HG02884 (cell line): ENCODE results near the gene BMP3.
"Not testable (repeated sequence)": the region's sequence is repeated elsewhere in the genome, so short reads cannot be mapped to it uniquely, and the experiment has no call there.

ENCODE experiments used
- ATAC-seq: cut with Tn5 transposase; IDR thresholded peaks from one replicate; pipeline ENCODE4 v1.9.1; 2021; ENCODE audit warnings: mild to moderate bottlenecking, moderate library complexity; ENCODE audit not compliant: unreplicated experiment

The BMP3 gene, protein sequence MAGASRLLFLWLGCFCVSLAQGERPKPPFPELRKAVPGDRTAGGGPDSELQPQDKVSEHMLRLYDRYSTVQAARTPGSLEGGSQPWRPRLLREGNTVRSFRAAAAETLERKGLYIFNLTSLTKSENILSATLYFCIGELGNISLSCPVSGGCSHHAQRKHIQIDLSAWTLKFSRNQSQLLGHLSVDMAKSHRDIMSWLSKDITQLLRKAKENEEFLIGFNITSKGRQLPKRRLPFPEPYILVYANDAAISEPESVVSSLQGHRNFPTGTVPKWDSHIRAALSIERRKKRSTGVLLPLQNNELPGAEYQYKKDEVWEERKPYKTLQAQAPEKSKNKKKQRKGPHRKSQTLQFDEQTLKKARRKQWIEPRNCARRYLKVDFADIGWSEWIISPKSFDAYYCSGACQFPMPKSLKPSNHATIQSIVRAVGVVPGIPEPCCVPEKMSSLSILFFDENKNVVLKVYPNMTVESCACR

DNA sequence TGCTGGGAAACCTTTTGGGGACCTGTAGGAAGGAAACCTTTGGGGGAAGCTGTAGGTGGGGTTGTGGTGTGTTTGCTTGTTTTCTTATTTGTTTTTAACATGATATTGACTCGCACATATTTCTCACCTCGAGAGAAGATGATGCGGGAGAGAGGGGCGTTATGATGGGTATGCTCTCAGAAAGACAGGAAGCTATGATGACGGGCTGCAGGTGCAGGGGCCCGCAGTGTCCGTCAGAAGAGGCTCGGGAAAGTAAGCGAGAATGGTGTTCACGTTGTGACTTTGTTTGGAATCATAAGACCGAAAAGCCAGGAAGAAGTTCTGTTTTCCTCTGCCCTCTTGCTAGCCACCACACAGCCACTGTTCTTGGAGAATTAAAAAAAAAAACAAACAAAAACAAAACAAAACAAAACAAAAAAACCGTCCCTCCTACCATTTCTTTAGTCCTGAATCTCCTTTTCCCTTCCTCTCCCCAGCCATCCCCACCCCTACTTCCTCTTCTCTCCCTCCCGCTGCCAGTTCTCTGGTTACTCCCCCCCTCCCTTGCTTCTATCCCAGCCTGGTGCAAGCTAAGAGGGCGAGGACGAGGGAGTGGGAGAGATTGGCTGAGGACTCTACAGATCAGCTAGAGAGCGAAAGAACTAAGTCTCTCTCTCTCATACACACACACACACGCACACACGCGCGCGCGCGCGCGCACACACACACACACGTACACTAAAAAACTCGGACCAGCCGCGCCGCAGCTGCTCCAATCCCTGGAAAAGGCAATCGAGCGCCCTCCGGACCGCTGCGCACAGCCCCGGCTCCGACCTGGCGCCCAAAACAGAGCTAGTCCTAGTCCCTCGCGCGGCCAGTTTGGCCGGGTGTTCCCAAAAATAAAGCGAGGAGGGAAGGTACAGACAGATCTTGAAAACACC is at the start of gene BMP3:
BMP3 (plus strand) TSS at position 648 of the 920 bp plus-strand sequence. CDS start 577 bp downstream, outside the sequence.
- ATAC-seq: no peak

DNA sequence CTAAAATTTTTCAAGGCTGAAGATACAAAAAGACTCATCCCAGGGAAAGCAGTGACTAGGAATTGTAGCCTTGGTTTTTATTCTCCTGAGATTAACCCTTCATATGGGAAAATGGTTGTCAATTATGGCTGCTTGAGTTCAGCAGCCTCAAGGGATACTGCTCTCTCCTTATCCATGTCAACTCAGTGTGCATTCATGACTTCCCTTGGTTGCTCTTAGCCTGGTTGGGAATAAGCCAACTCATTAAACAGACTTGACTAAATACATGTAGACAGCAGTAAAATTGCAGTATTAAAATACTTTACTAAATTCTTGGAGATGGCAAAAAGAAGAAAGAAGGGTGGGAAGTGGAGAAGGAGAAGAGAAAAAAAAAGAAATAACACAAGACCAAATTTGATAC is 44.5 kb upstream of the BMP3 start:
- no peak for ATAC-seq

DNA sequence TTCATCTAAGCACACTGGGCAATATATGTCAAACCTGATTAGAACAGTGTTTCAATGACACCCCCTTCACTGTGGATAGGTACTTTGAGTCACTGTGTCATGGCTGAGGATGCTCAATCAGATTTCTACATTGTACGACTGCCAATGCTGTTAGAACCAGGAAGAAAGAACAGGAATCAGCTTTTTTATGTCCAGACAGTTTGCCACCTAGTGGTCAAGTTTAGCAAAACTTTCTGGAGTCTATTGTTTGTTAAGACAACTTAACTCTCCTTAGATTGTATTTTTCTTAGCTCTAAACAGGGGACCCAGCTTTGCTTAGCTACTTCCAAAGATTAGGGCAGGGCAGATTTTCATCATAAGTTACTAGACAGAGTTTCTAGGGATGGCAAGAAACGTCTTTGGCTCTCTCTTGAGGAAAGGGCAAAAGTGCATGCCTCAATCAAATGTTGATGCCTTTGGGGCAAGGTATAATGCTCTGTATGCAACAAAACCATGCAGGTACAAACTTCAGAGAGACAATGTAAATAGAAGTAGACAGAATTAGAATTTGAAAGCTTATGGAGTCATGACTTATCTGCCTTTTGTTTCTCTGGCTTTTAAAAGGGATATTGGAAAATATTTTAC is 40.5 kb upstream of the BMP3 start:
- peak; percentile 83 for ATAC-seq

DNA sequence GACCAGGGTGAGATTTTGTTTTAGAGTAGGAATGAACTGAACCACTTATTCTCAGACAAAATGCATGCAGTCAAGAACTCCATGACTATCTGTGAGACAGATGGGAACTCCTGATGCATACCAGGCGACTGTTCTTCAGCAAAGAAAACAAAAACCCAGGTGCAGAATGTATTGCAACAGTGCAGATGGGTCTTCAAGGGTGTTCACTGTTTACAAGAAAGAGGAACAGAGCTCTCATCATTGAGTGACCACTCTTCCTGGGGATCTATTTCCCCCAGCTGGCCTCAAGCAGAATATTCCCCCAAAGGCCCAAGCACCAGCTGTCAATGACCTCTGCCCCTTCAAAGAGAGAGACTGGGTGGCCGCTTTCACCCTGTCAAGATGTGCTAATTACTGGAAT is 39.7 kb upstream of the BMP3 start:
- ATAC-seq: no peak

DNA sequence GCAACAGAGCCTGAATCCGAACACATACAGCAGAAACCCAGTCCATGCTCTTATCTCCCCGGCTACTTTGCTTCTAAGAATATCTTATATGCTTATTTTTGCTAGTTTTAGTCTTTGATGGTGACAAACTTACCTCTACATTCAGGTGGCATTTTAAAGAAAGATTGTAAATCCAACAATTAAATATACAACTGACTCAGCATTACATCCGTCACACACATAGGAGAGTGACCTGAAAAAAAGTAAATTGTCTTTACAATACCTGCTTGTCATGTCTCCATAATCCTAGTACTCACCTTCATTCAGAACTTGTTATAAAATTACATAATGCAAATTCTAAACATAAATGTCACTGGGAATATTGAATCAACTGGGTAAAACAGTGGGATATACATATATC is 30.6 kb upstream of the BMP3 start:
- no peak for ATAC-seq

DNA sequence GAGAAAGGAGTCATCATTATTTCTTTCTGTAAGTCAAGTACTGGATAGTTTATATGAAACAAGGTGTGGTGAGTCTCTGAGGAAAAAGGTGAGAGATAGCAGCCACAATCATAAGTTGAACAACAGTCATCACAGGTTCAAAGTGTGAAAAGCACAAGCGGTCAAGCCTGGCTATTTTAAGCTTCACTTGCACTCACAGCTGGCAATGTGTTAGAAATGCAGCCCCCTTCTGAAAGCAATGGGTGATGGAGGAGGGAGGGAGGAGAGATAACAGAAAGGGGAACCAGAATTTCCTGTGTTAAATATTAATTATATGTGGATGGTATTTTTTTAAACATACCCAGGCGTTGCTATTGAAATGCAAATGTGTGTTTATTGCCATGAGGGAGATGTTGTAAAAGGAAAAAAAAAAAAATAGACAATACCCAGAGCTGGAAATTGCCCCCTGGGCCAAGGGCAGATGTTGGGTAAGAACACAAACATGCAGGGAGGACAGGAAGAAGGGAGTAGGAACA is 26.9 kb upstream of the BMP3 start:
- peak; percentile 81 for ATAC-seq

DNA sequence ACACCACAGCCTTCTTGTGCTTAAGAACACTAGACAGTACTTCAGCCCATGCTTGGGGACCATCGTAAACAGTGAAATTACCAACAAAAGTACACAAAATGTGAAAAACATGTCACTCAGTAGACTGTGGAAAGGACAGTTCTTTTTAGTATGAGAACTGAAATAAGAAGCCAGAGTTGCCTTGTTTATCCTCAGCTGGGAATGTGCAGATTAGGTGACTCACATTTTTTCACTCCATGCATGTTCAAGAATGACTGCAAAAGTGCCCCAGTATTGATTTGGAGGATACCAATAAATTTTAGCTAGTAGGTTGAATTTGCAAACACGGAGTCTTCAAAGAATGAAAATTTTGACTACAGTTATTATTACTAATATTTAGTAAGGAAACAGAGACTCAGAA is 23.1 kb upstream of the BMP3 start:
- no peak for ATAC-seq

DNA sequence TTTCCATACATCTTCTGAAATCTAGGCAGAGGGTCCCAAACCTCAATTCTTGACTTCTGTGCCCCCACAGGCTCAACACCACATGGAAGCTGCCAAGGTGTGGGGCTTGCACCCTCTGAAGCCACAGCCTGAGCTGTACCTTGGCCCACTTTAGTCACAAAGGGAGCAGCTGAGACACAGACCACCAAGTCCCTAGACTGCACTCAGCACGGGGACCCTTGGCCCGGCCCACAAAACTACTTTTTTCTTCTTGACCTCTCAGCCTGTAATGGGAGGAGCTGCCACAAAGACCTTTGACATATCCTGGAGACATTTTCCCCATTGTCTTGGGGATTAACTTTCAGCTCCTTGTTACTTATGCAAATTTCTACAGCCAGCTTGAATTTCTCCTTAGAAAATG is 13.9 kb upstream of the BMP3 start:
- not testable (repeated sequence) for ATAC-seq

DNA sequence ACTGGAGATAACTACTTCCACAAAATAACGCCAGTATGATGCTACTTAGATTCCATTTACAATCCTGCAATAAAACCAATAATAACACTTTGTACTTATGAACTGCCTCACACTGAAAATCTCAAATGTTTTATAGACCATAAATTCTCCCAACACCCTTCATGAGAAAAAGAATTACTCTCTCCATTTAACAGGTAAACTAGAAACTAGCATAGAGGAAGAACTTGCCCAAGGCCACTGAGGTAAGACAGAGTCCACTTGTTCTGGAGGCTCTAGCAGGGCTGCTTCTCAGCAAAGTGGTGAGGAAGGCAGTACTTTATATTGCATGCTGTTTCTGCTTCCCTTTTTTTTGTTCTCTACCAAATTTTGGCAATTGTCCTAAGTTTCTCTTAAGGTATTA is 11.5 kb upstream of the BMP3 start:
- no peak for ATAC-seq

DNA sequence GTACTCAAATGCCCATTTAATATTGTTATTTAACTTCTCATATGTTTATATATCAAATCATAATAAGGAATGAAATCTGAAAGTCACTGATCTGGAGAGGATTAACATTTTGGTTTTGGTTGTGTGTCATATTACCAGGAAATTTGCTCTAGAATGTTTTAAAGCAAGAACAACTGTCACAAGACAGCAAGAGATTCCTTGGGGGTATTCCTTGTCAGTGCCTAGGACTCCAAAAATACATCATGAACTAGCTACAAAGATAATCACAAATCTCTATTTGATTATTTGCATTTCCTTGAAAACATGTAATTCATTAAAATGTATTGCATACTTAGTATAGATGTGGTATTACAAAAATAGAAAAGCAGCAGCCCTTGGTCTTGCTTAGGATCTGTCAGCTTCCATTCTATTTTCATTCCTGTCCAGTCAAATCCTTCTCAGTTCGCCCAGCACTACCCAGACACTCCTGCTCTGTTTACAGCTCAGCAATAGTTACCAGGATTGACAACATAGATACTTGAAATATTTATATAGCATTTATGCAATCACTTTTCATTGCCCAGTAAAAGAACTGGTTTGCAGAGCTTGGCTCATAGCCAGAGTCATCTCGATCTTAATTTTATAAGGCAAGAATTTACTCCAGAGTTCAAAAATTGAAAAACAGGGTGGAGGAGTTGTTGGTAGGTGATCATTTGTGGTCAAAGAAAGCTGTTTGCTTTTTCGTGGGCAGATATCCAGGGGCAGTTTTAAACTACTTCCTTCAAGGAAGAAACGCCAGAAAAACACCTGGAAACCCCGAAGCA is 9.2 kb upstream of the BMP3 start:
- ATAC-seq: no peak

DNA sequence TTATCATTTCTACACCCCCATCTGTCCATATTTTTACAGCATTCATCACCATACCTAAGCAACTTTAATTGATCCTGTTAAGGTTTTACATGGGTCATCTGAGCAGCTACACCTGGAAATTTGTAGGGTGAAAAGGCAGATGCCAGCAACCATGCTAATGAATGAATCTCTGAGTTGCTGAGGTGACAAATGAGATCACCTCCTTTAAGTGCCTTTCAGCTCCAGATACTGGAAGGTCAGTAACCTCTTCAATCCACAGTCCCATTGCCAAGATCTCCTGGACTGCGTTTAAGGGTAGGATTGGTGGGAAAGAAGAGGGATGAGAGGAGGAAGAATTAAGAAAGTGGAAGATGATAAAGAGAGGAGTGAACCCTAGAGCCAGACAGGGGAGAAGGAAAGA is 8.5 kb upstream of the BMP3 start:
- ATAC-seq: no peak

DNA sequence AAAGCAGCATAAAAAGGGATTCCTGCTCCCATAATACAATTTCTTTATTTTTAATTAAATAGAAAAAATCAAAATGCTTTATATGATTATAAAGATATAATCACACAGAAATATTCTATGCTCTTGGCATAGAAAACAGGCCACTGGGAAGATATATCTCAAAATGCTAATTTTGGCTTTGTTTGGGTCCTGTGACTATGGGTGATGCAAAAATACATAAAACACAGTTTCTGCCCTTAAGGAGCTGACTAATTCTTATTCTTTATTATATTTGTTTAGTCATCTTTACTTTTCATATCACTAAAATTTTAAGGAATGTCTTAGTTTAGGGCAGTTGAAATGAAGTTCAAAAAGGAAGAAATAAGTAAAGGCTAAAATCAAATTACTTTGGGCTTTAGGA is 7.0 kb upstream of the BMP3 start:
- no peak for ATAC-seq

DNA sequence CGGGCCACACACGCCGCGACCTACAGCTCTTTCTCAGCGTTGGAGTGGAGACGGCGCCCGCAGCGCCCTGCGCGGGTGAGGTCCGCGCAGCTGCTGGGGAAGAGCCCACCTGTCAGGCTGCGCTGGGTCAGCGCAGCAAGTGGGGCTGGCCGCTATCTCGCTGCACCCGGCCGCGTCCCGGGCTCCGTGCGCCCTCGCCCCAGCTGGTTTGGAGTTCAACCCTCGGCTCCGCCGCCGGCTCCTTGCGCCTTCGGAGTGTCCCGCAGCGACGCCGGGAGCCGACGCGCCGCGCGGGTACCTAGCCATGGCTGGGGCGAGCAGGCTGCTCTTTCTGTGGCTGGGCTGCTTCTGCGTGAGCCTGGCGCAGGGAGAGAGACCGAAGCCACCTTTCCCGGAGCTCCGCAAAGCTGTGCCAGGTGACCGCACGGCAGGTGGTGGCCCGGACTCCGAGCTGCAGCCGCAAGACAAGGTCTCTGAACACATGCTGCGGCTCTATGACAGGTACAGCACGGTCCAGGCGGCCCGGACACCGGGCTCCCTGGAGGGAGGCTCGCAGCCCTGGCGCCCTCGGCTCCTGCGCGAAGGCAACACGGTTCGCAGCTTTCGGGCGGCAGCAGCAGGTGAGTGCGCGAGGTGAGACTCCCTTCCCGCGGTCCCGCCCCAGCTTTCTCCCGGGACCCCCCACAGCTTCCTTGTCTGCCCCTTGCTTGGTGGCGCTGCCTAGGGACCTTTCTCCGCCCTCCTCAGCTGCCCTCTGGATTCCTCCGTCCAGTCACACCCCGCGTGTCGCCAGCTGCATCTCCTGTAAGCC is 678 bp downstream of the BMP3 start:
- no peak for ATAC-seq

DNA sequence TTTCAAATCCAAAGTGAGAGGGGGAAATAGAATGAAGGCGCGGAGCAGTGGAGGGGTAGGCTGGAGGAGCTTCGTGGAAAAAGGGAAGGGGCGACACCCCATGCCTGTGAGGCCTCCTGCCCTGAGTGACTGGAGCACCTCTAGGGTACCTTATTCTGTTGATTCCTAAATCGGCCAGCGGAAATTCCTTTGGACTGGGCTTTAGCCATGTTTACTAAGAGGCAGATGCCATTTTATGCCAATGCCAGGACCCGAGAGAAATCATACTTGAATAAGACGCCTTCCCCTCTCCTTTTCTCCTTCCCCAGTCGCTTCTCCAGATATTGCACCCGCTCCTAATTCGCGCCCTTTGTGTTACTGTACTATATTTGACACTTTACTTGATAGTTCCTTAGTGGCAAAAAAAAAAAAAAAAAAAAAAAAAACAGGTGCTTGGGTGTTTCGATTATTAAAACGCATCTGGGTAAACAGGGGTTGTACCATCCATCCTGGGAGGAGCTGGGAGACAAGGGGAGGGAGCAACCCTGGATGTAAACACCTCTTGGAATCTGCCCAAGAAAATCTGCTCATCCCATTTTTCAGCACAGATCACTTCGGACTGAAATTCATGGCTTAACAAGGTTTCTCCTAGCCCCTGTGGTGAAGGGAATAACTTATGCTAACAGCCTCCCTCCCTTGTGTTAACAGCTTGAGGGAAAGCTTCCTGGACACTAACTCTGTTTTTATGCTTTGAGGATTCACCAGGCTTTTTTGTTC is 1.5 kb downstream of the BMP3 start:
- no peak for ATAC-seq

DNA sequence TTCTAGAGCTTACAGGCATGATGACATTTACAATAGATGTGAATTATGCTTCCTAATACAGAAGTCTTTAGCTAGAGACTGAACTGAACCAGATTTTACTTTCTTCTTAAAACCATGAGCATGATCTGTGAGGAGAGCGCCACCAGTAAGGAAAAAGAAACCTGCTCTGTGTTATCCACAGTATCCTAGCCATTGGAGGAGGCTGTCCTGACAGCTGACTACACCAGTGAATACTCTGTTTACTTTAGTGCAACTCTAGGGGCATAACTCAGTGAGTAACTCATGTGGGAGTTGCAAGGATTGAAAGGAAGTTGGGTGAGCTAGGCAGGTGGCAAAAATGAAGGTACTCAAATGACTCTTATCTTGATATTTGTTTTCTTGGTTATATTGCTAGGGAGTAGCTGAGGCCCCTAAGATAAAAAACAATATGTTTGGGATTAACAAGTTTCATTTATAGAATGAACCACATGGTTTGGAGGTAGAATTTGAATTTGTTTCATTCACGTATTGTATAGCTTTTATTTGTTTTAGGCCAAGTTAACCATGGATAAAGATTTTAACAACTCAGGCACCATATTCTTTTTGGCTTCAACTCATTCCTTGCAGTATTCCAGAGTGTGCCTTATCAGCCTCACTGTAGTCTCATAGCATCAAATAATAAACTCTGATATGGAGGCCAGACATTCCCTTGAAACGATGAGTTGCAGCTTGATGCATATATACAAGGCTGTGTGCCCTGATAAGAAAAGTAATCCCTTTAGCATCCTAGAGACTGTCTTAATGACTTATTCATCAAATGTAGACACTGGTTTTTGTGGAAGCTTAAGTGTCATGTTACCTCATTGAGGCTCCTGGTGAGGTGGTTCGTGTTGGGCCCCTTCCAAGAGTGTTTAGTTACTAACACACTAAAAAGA is 2.5 kb downstream of the BMP3 start:
- no peak for ATAC-seq

DNA sequence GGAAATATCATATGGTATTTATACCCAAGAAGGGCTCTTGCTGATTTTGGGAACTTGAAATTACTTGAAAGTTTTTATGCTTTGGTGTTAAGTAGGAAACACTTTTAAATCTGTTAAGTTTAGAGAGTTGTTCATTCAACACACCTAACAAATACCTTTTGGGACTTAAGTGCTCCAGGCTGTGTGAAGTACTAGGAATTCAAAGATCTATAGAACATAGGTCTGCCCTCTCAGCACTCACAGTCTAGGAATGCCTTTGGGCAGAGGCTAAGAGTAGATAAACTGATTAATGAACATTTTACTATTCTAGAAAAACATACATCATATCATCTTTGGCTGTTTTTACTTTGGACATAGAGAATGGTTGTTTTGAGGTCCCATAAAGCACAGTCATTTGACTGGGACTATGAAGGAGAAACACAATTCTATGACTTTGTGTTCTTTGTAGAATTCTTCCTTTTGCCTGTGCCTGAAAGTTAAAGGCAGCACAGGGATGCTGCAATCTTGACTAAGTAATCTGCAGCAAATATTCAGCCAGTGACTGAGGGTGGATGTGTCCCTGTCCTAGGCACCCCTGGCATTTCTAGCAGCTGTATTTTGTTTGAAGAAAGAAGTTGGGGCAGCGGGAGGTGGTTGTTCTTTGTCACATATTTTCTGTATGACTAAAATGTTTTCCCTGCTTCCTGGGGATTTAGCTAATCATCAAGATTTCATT is 8.3 kb downstream of the BMP3 start:
- no peak for ATAC-seq

DNA sequence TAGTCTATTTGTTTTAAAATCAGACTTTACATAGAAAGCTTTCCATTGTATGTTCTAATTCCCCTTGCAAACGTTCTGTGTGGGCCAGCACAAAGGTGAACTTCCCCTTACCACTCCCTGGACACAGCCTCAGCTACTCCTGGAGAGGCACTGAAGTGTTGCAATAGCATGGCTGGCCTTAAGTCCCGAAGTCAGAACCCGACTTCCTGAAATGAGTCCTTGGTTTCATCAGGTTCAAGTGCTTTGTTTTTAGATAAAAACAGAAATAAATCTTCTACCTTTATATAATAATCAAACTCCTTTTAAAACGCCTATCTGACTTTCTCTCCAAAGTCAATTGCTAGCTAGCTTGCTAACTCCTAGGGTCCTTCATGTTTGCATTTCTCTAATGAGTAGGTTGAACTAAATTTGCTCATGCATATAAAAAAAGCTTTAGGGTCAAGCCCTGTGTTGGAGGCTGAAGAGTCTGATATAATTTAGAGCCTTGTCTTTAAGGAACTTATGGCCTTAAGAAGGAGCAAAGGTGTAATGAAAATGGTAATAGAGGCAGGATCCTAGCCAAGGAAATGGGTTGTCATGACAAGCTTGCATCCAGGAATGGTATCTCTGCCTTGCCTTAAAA is 9.0 kb downstream of the BMP3 start:
- ATAC-seq: peak; percentile 65
